Measurements from ENCODE around the gene DOCK2. TPM values are rescaled to one million over a fixed set of nuclear protein-coding genes. Genes with fewer than 3 reads are reported as not detected.

DOCK2 gene
- total and polyA plus RNA-seq, 2 of the 8 experiments (the other 6 are each of a cell fraction or from before 2014, with no cell fraction given), result 3.9 to 5.7 TPM

GRCh38 chr5:169895926-169896325, 258.9 kb downstream of the DOCK2 start (continued):
- no peak for TF ChIP-seq ATF3 (IDR thresholded peaks at IDR 0.05; ENCODE audit: insufficient read depth, low read depth, low read length)
